HL-60 (cell line): ENCODE measurements around the gene PRICKLE4.

Source experiments
- GABPA ChIP-seq: IDR thresholded peaks from 2 replicates; pipeline ENCODE4 v1.6.1; 2012; ENCODE audit warnings: low read depth
- POLR2AphosphoS5 ChIP-seq: IDR thresholded peaks from 2 replicates; pipeline ENCODE4 v1.6.1; 2012; ENCODE audit warnings: low read depth
- TF ChIP-seq, protein P1 (sequence below): IDR thresholded peaks from one replicate; pipeline ENCODE4 v1.5.1; 2011; ENCODE audit warnings: low read length, control low read depth, inconsistent platforms; ENCODE audit not compliant: insufficient read depth
- TF ChIP-seq, protein P2 (sequence below): IDR thresholded peaks from 2 replicates; pipeline ENCODE4 v1.6.1; 2012; ENCODE audit warnings: low read depth; ENCODE audit not compliant: insufficient replicate concordance

DNA sequence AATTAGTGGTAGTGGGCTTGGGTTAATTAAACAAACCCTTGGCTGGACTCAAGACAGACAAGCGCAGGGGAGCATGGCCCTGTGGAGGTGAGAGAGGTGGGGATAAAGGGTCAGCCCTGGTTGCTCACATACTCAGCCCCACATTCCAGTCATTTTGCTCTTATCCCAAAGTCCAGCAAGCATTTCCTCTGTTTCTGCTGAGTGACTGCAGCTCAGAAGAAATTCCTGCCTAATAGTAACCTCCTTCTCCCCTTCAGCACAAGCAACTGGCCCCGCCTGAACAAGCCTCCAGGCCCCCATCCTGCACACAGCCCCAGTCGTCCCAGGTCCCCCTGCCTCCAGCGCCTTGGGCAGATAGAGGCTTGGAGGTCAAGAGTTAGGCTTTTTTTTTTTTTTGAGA is 41.5 kb upstream of the PRICKLE4 start:
- no peak for TF ChIP-seq GABPA
- TF ChIP-seq, protein P1, sequence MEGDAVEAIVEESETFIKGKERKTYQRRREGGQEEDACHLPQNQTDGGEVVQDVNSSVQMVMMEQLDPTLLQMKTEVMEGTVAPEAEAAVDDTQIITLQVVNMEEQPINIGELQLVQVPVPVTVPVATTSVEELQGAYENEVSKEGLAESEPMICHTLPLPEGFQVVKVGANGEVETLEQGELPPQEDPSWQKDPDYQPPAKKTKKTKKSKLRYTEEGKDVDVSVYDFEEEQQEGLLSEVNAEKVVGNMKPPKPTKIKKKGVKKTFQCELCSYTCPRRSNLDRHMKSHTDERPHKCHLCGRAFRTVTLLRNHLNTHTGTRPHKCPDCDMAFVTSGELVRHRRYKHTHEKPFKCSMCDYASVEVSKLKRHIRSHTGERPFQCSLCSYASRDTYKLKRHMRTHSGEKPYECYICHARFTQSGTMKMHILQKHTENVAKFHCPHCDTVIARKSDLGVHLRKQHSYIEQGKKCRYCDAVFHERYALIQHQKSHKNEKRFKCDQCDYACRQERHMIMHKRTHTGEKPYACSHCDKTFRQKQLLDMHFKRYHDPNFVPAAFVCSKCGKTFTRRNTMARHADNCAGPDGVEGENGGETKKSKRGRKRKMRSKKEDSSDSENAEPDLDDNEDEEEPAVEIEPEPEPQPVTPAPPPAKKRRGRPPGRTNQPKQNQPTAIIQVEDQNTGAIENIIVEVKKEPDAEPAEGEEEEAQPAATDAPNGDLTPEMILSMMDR = no peak
- TF ChIP-seq, protein P2, sequence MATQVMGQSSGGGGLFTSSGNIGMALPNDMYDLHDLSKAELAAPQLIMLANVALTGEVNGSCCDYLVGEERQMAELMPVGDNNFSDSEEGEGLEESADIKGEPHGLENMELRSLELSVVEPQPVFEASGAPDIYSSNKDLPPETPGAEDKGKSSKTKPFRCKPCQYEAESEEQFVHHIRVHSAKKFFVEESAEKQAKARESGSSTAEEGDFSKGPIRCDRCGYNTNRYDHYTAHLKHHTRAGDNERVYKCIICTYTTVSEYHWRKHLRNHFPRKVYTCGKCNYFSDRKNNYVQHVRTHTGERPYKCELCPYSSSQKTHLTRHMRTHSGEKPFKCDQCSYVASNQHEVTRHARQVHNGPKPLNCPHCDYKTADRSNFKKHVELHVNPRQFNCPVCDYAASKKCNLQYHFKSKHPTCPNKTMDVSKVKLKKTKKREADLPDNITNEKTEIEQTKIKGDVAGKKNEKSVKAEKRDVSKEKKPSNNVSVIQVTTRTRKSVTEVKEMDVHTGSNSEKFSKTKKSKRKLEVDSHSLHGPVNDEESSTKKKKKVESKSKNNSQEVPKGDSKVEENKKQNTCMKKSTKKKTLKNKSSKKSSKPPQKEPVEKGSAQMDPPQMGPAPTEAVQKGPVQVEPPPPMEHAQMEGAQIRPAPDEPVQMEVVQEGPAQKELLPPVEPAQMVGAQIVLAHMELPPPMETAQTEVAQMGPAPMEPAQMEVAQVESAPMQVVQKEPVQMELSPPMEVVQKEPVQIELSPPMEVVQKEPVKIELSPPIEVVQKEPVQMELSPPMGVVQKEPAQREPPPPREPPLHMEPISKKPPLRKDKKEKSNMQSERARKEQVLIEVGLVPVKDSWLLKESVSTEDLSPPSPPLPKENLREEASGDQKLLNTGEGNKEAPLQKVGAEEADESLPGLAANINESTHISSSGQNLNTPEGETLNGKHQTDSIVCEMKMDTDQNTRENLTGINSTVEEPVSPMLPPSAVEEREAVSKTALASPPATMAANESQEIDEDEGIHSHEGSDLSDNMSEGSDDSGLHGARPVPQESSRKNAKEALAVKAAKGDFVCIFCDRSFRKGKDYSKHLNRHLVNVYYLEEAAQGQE = no peak
- TF ChIP-seq POLR2AphosphoS5 = no peak
